Measurements from ENCODE around the gene U2AF2. TPM values are rescaled to one million over a fixed set of nuclear protein-coding genes. Genes with fewer than 3 reads are reported as not detected.

The U2AF2 gene
- total and polyA plus RNA-seq, 9 of the 15 experiments (the other 6 are each of a cell fraction or from before 2014, with no cell fraction given): 3.0 to 331 (median 157) TPM

GRCh38 chr19:55672418-55672817 is 17.6 kb downstream of the U2AF2 start (continued):
- no peak for TF ChIP-seq ATF3 (IDR thresholded peaks at IDR 0.05)
- no peak for TF ChIP-seq ATF3 (CRISPR knock-in tag; conservative IDR thresholded peaks at IDR 0.05)
- TF ChIP-seq ZNF740 (CRISPR knock-in tag; IDR thresholded peaks at IDR 0.05): no peak
- peak in 1 of 2 experiments; percentile 29; a peak in 1 of 4 replicates for TF ChIP-seq ZNF740 (tag; IDR thresholded peaks at IDR 0.05)
- peak; percentile 86 for TF ChIP-seq KDM1A (IDR thresholded peaks at IDR 0.05)
- no peak for TF ChIP-seq RBBP5 (IDR thresholded peaks at IDR 0.05; ENCODE audit: borderline replicate concordance, insufficient read depth, low read length, poor library complexity, severe bottlenecking)
- peak; percentile 82 for TF ChIP-seq ARID1B (IDR thresholded peaks at IDR 0.05)
- TF ChIP-seq STAT5A (IDR thresholded peaks at IDR 0.05; ENCODE audit: borderline replicate concordance, low read length): 0 out of 2 replicates have a peak, but pooled peaks have one; percentile 22
- TF ChIP-seq ETV1 (tag; conservative IDR thresholded peaks at IDR 0.05; ENCODE audit: low read depth): peak; percentile 56; the same call in 1 of the 2 replicates
- peak; percentile 30 for TF ChIP-seq HDAC3 (IDR thresholded peaks at IDR 0.05; ENCODE audit: borderline replicate concordance, partially characterized antibody)
- peak; percentile 88 for TF ChIP-seq ZNF263 (CRISPR knock-in tag; IDR thresholded peaks at IDR 0.05; ENCODE audit: borderline replicate concordance)
- peak in 1 of 3 experiments; percentile 54; a peak in 1 of 6 replicates for TF ChIP-seq ZBTB11 (CRISPR knock-in tag; IDR thresholded peaks at IDR 0.05)
- peak; percentile 73 for TF ChIP-seq KLF16 (IDR thresholded peaks at IDR 0.05)
- TF ChIP-seq IRF2 (CRISPR knock-in tag; IDR thresholded peaks at IDR 0.05): no peak
- 0 out of 2 replicates have a peak, but pooled peaks have one; percentile 16 for TF ChIP-seq CREM (IDR thresholded peaks at IDR 0.05; ENCODE audit: low read depth)
- no peak for TF ChIP-seq OTX1 (CRISPR knock-in tag; IDR thresholded peaks at IDR 0.05)
- no peak for TF ChIP-seq ID3 (CRISPR knock-in tag; IDR thresholded peaks at IDR 0.05)
- TF ChIP-seq ID3 (tag; IDR thresholded peaks at IDR 0.05): peak; percentile 77; the same call in 1 of the 2 replicates
- peak; percentile 70 for TF ChIP-seq DPF2 (IDR thresholded peaks at IDR 0.05)
- TF ChIP-seq ETV5 (CRISPR knock-in tag; IDR thresholded peaks at IDR 0.05; ENCODE audit: low read depth): peak; percentile 72
- no peak for TF ChIP-seq HIVEP1 (CRISPR knock-in tag; IDR thresholded peaks at IDR 0.05)
- TF ChIP-seq MTA2 (IDR thresholded peaks at IDR 0.05; ENCODE audit: low read depth): 0 out of 2 replicates have a peak, but pooled peaks have one; percentile 34

Measured in K562 (cell line).